Measurements from ENCODE around the gene GRM7.

The GRM7 gene

GRCh38 chr3:6827453-6827852, 33.5 kb upstream of the GRM7 start:
- no peaks in the 10 kb centered on the region for H3K27me3 ChIP-seq (ENCODE audit: insufficient read depth, poor library complexity, severe bottlenecking)
- TF ChIP-seq CTCF (IDR thresholded peaks at IDR 0.05; ENCODE audit: insufficient read depth, low read length) (no peak), POLR2AphosphoS5 (IDR thresholded peaks at IDR 0.05; ENCODE audit: low read depth) (no peak), REST (IDR thresholded peaks at IDR 0.05; ENCODE audit: insufficient replicate concordance, low read depth) (no peak), GABPA (IDR thresholded peaks at IDR 0.05; ENCODE audit: low read depth) (no peak), SPI1 (IDR thresholded peaks at IDR 0.05; ENCODE audit: borderline replicate concordance, low read depth) (no peak)
- H3K27ac ChIP-seq (replicated peaks), result no peak overlapping the region
- DNase-seq (ENCODE audit: low read depth in 1 of 2, low spot score in 1 of 2), result no peak
- H3K4me3 ChIP-seq (replicated peaks; ENCODE audit: insufficient read depth, low read length), result no peak overlapping the region

- Histone ChIP-seq H3K27ac (replicated peaks) (no peak overlapping the region), H3K4me3 (replicated peaks; ENCODE audit: insufficient read depth, low read length) (no peak overlapping the region), H3K27me3 (ENCODE audit: insufficient read depth, poor library complexity, severe bottlenecking) (no peaks in the 10 kb centered on the region)
- TF ChIP-seq GABPA (IDR thresholded peaks at IDR 0.05; ENCODE audit: low read depth) (no peak), SPI1 (IDR thresholded peaks at IDR 0.05; ENCODE audit: borderline replicate concordance, low read depth) (no peak), REST (IDR thresholded peaks at IDR 0.05; ENCODE audit: insufficient replicate concordance, low read depth) (no peak), CTCF (IDR thresholded peaks at IDR 0.05; ENCODE audit: insufficient read depth, low read length) (no peak), POLR2AphosphoS5 (IDR thresholded peaks at IDR 0.05; ENCODE audit: low read depth) (no peak)
- DNase-seq (ENCODE audit: low read depth in 1 of 2, low spot score in 1 of 2), result no peak
Observed at GRCh38 chr3:6844723-6845122, 16.2 kb upstream of the GRM7 start.

- no peak for DNase-seq (ENCODE audit: low read depth in 1 of 2, low spot score in 1 of 2)
- H3K4me3 ChIP-seq (replicated peaks; ENCODE audit: insufficient read depth, low read length), result no peak overlapping the region
- no peak for TF ChIP-seq CTCF (IDR thresholded peaks at IDR 0.05; ENCODE audit: insufficient read depth, low read length)
- TF ChIP-seq SPI1 (IDR thresholded peaks at IDR 0.05; ENCODE audit: borderline replicate concordance, low read depth), result no peak
- no peak for TF ChIP-seq REST (IDR thresholded peaks at IDR 0.05; ENCODE audit: insufficient replicate concordance, low read depth)
- no peak for TF ChIP-seq GABPA (IDR thresholded peaks at IDR 0.05; ENCODE audit: low read depth)
- TF ChIP-seq POLR2AphosphoS5 (IDR thresholded peaks at IDR 0.05; ENCODE audit: low read depth), result no peak
- H3K27ac ChIP-seq (replicated peaks), result no peak overlapping the region
- no peaks in the 10 kb centered on the region for H3K27me3 ChIP-seq (ENCODE audit: insufficient read depth, poor library complexity, severe bottlenecking)
Observed at GRCh38 chr3:6854184-6854583, 6.7 kb upstream of the GRM7 start.

Measured in HL-60 (cell line).